ENCODE results near the gene OR5C1. TPM values are rescaled to one million over a fixed set of nuclear protein-coding genes. Genes with fewer than 3 reads are reported as not detected.

OR5C1 gene
- total RNA-seq, 1 experiment from 2014 or later = not detected

DNA sequence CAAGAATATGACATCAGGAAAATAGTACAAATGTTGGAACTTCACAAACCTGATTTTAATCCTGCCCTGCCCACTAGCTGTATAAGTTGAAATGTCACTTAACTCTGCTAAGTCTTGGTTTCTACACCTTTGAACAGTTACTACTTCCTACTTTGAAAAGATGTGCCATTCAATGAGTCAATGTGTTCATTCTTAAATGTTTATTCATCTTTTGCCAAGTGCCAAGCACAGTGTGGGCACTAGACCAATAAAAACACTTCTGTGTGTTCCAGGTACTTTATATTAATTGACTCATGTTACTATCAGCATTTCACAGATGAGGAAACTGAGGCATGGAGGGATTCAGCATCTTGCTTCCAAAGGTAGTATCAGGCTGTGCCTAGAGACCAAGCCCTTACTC is 26.8 kb downstream of the OR5C1 start:
- H3K27me3 ChIP-seq (ENCODE audit: insufficient read depth, low read length) = no peaks in the 10 kb centered on the region
- no peak overlapping the region for H3K14ac ChIP-seq (ENCODE audit: insufficient read depth, low read length)
- no peaks in the 10 kb centered on the region for H3K79me2 ChIP-seq (ENCODE audit: insufficient read depth, low read length)
- H3K18ac ChIP-seq (ENCODE audit: insufficient read length, low read depth, low read length) = no peak overlapping the region
- H3K4ac ChIP-seq (ENCODE audit: low read depth, low read length) = no peak overlapping the region
- H2BK20ac ChIP-seq (ENCODE audit: low read depth, low read length, poor library complexity, severe bottlenecking) = no peak overlapping the region
- H2AFZ ChIP-seq (ENCODE audit: low read length) = no peak overlapping the region
- H4K8ac ChIP-seq (replicated peaks; ENCODE audit: insufficient read length, low read depth, low read length) = no peak overlapping the region
- no peaks in the 10 kb centered on the region for H4K20me1 ChIP-seq (ENCODE audit: control insufficient read depth, insufficient read depth, insufficient read length)
- no peak overlapping the region for H2AK5ac ChIP-seq (ENCODE audit: insufficient read length, low read length)
- Mint-ChIP-seq H3K36me3 (ENCODE audit: insufficient read depth in 1 of 3, low read depth in 3 of 3) (peaks cover 9 to 24% (median 14%) of the 10 kb centered on the region in 3 experiments), H3K4me1 (no peaks in the 10 kb centered on the region), H3K27me3 (ENCODE audit: low read depth) (no peaks in the 10 kb centered on the region), H3K4me3 (no peak overlapping the region), H3K9me3 (no peaks in the 10 kb centered on the region; a peak in 1 of 5 replicates), H3K27ac (no peak overlapping the region)
- no peaks in the 10 kb centered on the region for H3K4me1 ChIP-seq (ENCODE audit: insufficient read depth, low read length)
- H3K9ac ChIP-seq (ENCODE audit: extremely low read depth, insufficient read length, low read length) = no peak overlapping the region
- no peak overlapping the region for H3K27ac ChIP-seq (ENCODE audit: insufficient read length, low read depth, low read length)
- no peak overlapping the region for H4K5ac ChIP-seq (ENCODE audit: insufficient read length, low read depth, low read length)
- no peak overlapping the region for H3K56ac ChIP-seq (ENCODE audit: insufficient read length, low read depth, low read length)
- no peak overlapping the region for H2BK5ac ChIP-seq (ENCODE audit: insufficient read length, low read length)
- no peaks in the 10 kb centered on the region for H3K79me1 ChIP-seq (ENCODE audit: insufficient read depth, low read depth, low read length, poor library complexity, severe bottlenecking)
- no peak overlapping the region for H3T11ph ChIP-seq (ENCODE audit: low read length)
- H2BK12ac ChIP-seq (ENCODE audit: insufficient read length, low read depth, low read length) = no peak overlapping the region
- H4K91ac ChIP-seq (ENCODE audit: insufficient read length, low read depth, low read length) = no peak overlapping the region
- H3K9me3 ChIP-seq (ENCODE audit: control insufficient read depth, low read depth, low read length) = no peaks in the 10 kb centered on the region
- H3K23ac ChIP-seq (ENCODE audit: insufficient read length, low read depth, low read length) = no peak overlapping the region
- H3K4me2 ChIP-seq (ENCODE audit: insufficient read depth, insufficient read length, low read length) = no peak overlapping the region
- H3K23me2 ChIP-seq (ENCODE audit: insufficient read length, low read depth, low read length, poor library complexity, severe bottlenecking) = no peaks in the 10 kb centered on the region
- no peak for DNase-seq
- H2BK120ac ChIP-seq (ENCODE audit: low read depth, low read length, poor library complexity, severe bottlenecking) = no peak overlapping the region
- TF ChIP-seq, protein P1, sequence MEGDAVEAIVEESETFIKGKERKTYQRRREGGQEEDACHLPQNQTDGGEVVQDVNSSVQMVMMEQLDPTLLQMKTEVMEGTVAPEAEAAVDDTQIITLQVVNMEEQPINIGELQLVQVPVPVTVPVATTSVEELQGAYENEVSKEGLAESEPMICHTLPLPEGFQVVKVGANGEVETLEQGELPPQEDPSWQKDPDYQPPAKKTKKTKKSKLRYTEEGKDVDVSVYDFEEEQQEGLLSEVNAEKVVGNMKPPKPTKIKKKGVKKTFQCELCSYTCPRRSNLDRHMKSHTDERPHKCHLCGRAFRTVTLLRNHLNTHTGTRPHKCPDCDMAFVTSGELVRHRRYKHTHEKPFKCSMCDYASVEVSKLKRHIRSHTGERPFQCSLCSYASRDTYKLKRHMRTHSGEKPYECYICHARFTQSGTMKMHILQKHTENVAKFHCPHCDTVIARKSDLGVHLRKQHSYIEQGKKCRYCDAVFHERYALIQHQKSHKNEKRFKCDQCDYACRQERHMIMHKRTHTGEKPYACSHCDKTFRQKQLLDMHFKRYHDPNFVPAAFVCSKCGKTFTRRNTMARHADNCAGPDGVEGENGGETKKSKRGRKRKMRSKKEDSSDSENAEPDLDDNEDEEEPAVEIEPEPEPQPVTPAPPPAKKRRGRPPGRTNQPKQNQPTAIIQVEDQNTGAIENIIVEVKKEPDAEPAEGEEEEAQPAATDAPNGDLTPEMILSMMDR (conservative IDR thresholded peaks at IDR 0.05) = no peak
- no peak overlapping the region for H2BK15ac ChIP-seq (ENCODE audit: low read depth, low read length)

Measured in H9 (cell line).